Midbrain (tissue), 1 donor: ENCODE results near the gene LPO.

ENCODE experiments used
- DNase-seq: peaks from one replicate; lab custom pipeline; 2025; lab: John Stamatoyannopoulos, UW

The LPO gene

GRCh38 chr17:58262149-58262548 lies 23.8 kb downstream of the LPO start:
- DNase-seq: no peak

- no peak for DNase-seq
Observed at GRCh38 chr17:58263773-58264172, 25.4 kb downstream of the LPO start.

GRCh38 chr17:58264407-58265103 lies 26.2 kb downstream of the LPO start:
- no peak for DNase-seq

- DNase-seq: no peak
Observed at GRCh38 chr17:58265271-58265670, 26.9 kb downstream of the LPO start.

- DNase-seq: no peak
Observed at GRCh38 chr17:58265902-58266875, 27.8 kb downstream of the LPO start.

GRCh38 chr17:58267347-58268324 lies 29.3 kb downstream of the LPO start:
- DNase-seq: no peak

- DNase-seq: no peak
Observed at GRCh38 chr17:58268326-58268725, 29.9 kb downstream of the LPO start.

GRCh38 chr17:58268774-58269556 lies 30.6 kb downstream of the LPO start:
- no peak for DNase-seq

- DNase-seq: no peak
Observed at GRCh38 chr17:58269557-58270291, 31.3 kb downstream of the LPO start.

- DNase-seq: no peak
Observed at GRCh38 chr17:58270476-58271215, 32.3 kb downstream of the LPO start.

GRCh38 chr17:58271216-58271931 lies 33.0 kb downstream of the LPO start:
- DNase-seq: no peak

- DNase-seq: no peak
Observed at GRCh38 chr17:58272367-58273280, 34.2 kb downstream of the LPO start.

GRCh38 chr17:58273453-58274104 lies 35.2 kb downstream of the LPO start:
- no peak for DNase-seq

GRCh38 chr17:58275417-58275816 lies 37.0 kb downstream of the LPO start:
- DNase-seq: no peak

GRCh38 chr17:58276423-58276822 lies 38.0 kb downstream of the LPO start:
- DNase-seq: no peak

- DNase-seq: no peak
Observed at GRCh38 chr17:58277107-58277801, 38.9 kb downstream of the LPO start.
